ENCODE results near the gene CYSLTR2.

The CYSLTR2 gene

DNA sequence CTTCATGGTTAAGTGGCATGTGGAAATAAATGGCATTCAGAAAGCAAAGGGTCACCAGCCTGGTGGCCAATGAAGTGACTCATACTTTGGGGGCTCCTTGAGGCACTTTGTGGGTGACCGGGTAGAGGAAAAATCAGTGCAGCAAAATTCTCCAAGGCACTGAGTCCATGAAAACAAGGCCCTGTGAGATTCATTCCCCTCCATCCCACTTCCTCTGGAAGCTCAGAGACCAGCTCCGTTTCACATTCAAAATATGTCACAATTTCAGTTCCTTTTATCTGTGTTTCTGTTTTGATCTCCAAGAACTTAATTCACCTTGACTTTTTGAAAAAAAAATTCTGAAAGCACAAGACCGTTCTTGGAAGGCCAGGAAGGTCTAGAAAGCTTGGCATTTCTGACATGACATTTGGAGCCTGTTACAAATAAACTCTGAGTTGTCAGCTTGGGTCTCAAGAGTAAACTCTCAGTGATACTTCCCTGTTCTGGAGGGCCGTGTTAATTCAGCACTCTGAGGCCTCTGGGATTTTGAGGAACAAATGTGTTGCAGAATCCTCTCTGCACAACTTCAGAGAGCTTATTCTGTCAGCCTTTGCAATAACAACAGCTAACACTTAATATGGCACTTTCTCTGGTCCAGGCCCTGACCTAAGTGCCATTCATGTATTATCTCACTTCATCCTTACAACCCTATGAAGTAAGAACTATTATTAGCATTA lies 6.8 kb downstream of the CYSLTR2 start:
- Histone ChIP-seq H3K4ac (ENCODE audit: low read length) (no peak overlapping the region), H3K4me2 (ENCODE audit: insufficient read depth, low read length, poor library complexity, severe bottlenecking) (no peak overlapping the region), H2BK15ac (ENCODE audit: low read length) (no peak overlapping the region), H3K9ac (ENCODE audit: low read depth, low read length, poor library complexity) (no peak overlapping the region), H3K27ac (replicated peaks; ENCODE audit: low read length) (no peak overlapping the region), H3K18ac (ENCODE audit: low read length) (no peak overlapping the region), H4K8ac (ENCODE audit: low read depth, low read length) (no peak overlapping the region), H3K36me3 (replicated peaks in 1 of 2; ENCODE audit: control insufficient read depth in 2 of 2, insufficient read depth in 2 of 2, low read length in 2 of 2) (no peaks in the 10 kb centered on the region), H3K4me1 (ENCODE audit: control insufficient read depth in 2 of 2, insufficient read depth in 1 of 2, low read depth in 1 of 2, low read length in 2 of 2) (peaks cover 0 to 4% of the 10 kb centered on the region in 2 donors), H3K23ac (ENCODE audit: low read depth, low read length, poor library complexity) (no peak overlapping the region), H3K4me3 (ENCODE audit: low read length in 2 of 2) (no peak overlapping the region), H2AFZ (ENCODE audit: low read length) (no peak overlapping the region), H4K91ac (ENCODE audit: low read depth, low read length, poor library complexity) (no peak overlapping the region), H2BK120ac (ENCODE audit: low read depth, low read length) (no peak overlapping the region), H2AK5ac (ENCODE audit: low read depth, low read length) (no peak overlapping the region), H2BK12ac (ENCODE audit: low read length) (no peak overlapping the region), H3K9me3 (replicated peaks in 1 of 2; ENCODE audit: control insufficient read depth in 2 of 2, insufficient read depth in 1 of 2, low read depth in 1 of 2, low read length in 2 of 2) (no peaks in the 10 kb centered on the region), H3K79me1 (ENCODE audit: low read depth, low read length) (no peaks in the 10 kb centered on the region), H3K14ac (ENCODE audit: low read length) (no peak overlapping the region), H3K27me3 (ENCODE audit: control insufficient read depth in 3 of 3, insufficient read depth in 3 of 3, low read depth in 1 of 3, low read length in 3 of 3) (no peaks in the 10 kb centered on the region), H2BK5ac (ENCODE audit: low read length) (no peak overlapping the region)
- no CpG with 5 or more reads among the region's 4 CpGs for WGBS, 2 donors (ENCODE audit: extremely low coverage in 2 of 2, insufficient read length in 2 of 2, insufficient replicate concordance in 1 of 2)
- no peak for DNase-seq (ENCODE audit: low spot score)

DNA sequence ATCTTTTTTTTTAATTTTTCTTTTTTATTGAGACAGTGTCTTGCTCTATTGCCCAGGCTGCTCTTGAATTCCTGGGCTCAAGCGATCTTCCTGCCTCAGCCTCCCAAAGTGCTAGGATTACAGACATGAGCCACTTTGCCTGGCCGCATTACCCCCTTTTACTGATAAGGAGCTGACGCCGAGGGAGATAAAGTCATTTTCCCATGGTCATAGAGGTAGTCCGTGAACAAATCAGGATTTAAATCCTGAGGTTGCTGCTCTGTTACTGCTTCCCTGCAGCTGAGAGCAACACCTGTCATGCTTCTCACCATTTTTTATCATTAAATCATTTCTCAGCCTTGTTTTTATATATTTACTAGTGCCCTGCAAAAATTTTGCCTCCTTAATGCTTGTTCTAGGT lies 7.4 kb downstream of the CYSLTR2 start:
- H3K79me1 ChIP-seq (ENCODE audit: low read depth, low read length) = no peaks in the 10 kb centered on the region
- H2BK120ac ChIP-seq (ENCODE audit: low read depth, low read length) = no peak overlapping the region
- no peaks in the 10 kb centered on the region for H3K36me3 ChIP-seq (replicated peaks in 1 of 2; ENCODE audit: control insufficient read depth in 2 of 2, insufficient read depth in 2 of 2, low read length in 2 of 2)
- DNase-seq (ENCODE audit: low spot score) = no peak
- no peak overlapping the region for H2BK5ac ChIP-seq (ENCODE audit: low read length)
- no peaks in the 10 kb centered on the region for H3K27me3 ChIP-seq (ENCODE audit: control insufficient read depth in 3 of 3, insufficient read depth in 3 of 3, low read depth in 1 of 3, low read length in 3 of 3)
- no peak overlapping the region for H3K4me2 ChIP-seq (ENCODE audit: insufficient read depth, low read length, poor library complexity, severe bottlenecking)
- H3K9ac ChIP-seq (ENCODE audit: low read depth, low read length, poor library complexity) = no peak overlapping the region
- no peak overlapping the region for H3K18ac ChIP-seq (ENCODE audit: low read length)
- WGBS, 2 donors (ENCODE audit: extremely low coverage in 2 of 2, insufficient read length in 2 of 2, insufficient replicate concordance in 1 of 2) = no CpG with 5 or more reads among the region's 5 CpGs
- no peak overlapping the region for H2AK5ac ChIP-seq (ENCODE audit: low read depth, low read length)
- H2BK15ac ChIP-seq (ENCODE audit: low read length) = no peak overlapping the region
- H4K91ac ChIP-seq (ENCODE audit: low read depth, low read length, poor library complexity) = no peak overlapping the region
- H2BK12ac ChIP-seq (ENCODE audit: low read length) = no peak overlapping the region
- H3K27ac ChIP-seq (replicated peaks; ENCODE audit: low read length) = no peak overlapping the region
- peaks cover 0 to 4% of the 10 kb centered on the region in 2 donors for H3K4me1 ChIP-seq (ENCODE audit: control insufficient read depth in 2 of 2, insufficient read depth in 1 of 2, low read depth in 1 of 2, low read length in 2 of 2)
- H4K8ac ChIP-seq (ENCODE audit: low read depth, low read length) = no peak overlapping the region
- no peak overlapping the region for H3K4me3 ChIP-seq (ENCODE audit: low read length in 2 of 2)
- H2AFZ ChIP-seq (ENCODE audit: low read length) = no peak overlapping the region
- H3K14ac ChIP-seq (ENCODE audit: low read length) = no peak overlapping the region
- H3K4ac ChIP-seq (ENCODE audit: low read length) = no peak overlapping the region
- H3K23ac ChIP-seq (ENCODE audit: low read depth, low read length, poor library complexity) = no peak overlapping the region
- H3K9me3 ChIP-seq (replicated peaks in 1 of 2; ENCODE audit: control insufficient read depth in 2 of 2, insufficient read depth in 1 of 2, low read depth in 1 of 2, low read length in 2 of 2) = no peaks in the 10 kb centered on the region

DNA sequence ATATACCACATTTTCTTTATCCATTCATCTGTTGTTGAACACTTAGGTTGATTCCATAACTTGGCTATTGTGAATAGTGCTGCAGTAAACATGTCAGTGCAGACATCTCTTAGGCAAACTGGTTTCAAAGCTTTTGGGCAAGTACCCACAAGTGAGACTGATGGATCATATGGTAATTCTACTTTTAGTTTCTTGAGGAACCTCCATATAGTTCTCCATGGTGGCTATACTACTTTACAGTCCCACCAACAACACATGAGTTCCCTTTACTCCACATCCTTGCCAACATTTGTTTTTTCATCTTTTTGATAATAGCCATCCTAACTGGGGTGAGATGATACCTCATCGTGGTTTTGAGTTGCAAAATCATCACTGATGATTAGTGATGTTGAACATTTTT lies 8.5 kb downstream of the CYSLTR2 start:
- Histone ChIP-seq H3K79me1 (ENCODE audit: low read depth, low read length) (no peaks in the 10 kb centered on the region), H2BK15ac (ENCODE audit: low read length) (no peak overlapping the region), H4K91ac (ENCODE audit: low read depth, low read length, poor library complexity) (no peak overlapping the region), H2BK12ac (ENCODE audit: low read length) (no peak overlapping the region), H3K18ac (ENCODE audit: low read length) (no peak overlapping the region), H3K23ac (ENCODE audit: low read depth, low read length, poor library complexity) (no peak overlapping the region), H3K27me3 (ENCODE audit: control insufficient read depth in 3 of 3, insufficient read depth in 3 of 3, low read depth in 1 of 3, low read length in 3 of 3) (no peaks in the 10 kb centered on the region), H3K36me3 (replicated peaks in 1 of 2; ENCODE audit: control insufficient read depth in 2 of 2, insufficient read depth in 2 of 2, low read length in 2 of 2) (peaks cover 0 to 2% of the 10 kb centered on the region in 2 donors), H3K4me2 (ENCODE audit: insufficient read depth, low read length, poor library complexity, severe bottlenecking) (no peak overlapping the region), H2BK120ac (ENCODE audit: low read depth, low read length) (no peak overlapping the region), H3K4ac (ENCODE audit: low read length) (no peak overlapping the region), H3K4me3 (ENCODE audit: low read length in 2 of 2) (no peak overlapping the region), H3K27ac (replicated peaks; ENCODE audit: low read length) (no peak overlapping the region), H2AFZ (ENCODE audit: low read length) (no peak overlapping the region), H3K9ac (ENCODE audit: low read depth, low read length, poor library complexity) (no peak overlapping the region), H3K4me1 (ENCODE audit: control insufficient read depth in 2 of 2, insufficient read depth in 1 of 2, low read depth in 1 of 2, low read length in 2 of 2) (no peaks in the 10 kb centered on the region), H3K14ac (ENCODE audit: low read length) (no peak overlapping the region), H3K9me3 (replicated peaks in 1 of 2; ENCODE audit: control insufficient read depth in 2 of 2, insufficient read depth in 1 of 2, low read depth in 1 of 2, low read length in 2 of 2) (peaks cover 0 to 3% of the 10 kb centered on the region in 2 donors), H4K8ac (ENCODE audit: low read depth, low read length) (no peak overlapping the region), H2BK5ac (ENCODE audit: low read length) (no peak overlapping the region), H2AK5ac (ENCODE audit: low read depth, low read length) (no peak overlapping the region)
- no peak for DNase-seq (ENCODE audit: low spot score)
- no CpG with 5 or more reads among the region's 1 CpG for WGBS, 2 donors (ENCODE audit: extremely low coverage in 2 of 2, insufficient read length in 2 of 2, insufficient replicate concordance in 1 of 2)

DNA sequence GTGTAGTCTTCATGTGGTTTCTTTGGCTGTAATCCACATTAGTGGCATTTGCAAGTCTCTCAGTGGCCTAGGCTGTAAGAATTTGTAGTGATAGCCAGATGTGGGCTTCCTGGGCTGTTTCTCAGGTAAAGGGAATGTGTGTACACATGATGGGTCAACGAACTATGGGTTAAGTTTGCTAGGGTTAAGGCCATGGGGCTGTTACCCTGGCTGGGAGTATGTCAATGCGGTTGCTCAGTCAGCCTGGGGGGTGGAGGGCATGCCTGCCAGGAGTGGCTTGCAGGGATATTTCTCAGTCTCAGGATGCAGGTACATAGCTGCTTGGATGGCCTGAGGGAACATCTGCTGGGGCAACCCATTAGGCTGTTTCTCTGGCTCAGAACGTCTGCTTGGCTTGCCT lies 13.4 kb downstream of the CYSLTR2 start:
- H3K9me3 ChIP-seq (replicated peaks in 1 of 2; ENCODE audit: control insufficient read depth in 2 of 2, insufficient read depth in 1 of 2, low read depth in 1 of 2, low read length in 2 of 2) = peaks cover 0 to 5% of the 10 kb centered on the region in 2 donors
- H3K79me1 ChIP-seq (ENCODE audit: low read depth, low read length) = no peaks in the 10 kb centered on the region
- no peak overlapping the region for H4K91ac ChIP-seq (ENCODE audit: low read depth, low read length, poor library complexity)
- no peak overlapping the region for H4K8ac ChIP-seq (ENCODE audit: low read depth, low read length)
- H2BK15ac ChIP-seq (ENCODE audit: low read length) = no peak overlapping the region
- WGBS, 2 donors (ENCODE audit: extremely low coverage in 2 of 2, insufficient read length in 2 of 2, insufficient replicate concordance in 1 of 2) = no CpG with 5 or more reads among the region's 3 CpGs
- no peak overlapping the region for H3K4me2 ChIP-seq (ENCODE audit: insufficient read depth, low read length, poor library complexity, severe bottlenecking)
- no peak overlapping the region for H2BK5ac ChIP-seq (ENCODE audit: low read length)
- H2AFZ ChIP-seq (ENCODE audit: low read length) = no peak overlapping the region
- H3K27ac ChIP-seq (replicated peaks; ENCODE audit: low read length) = no peak overlapping the region
- peak overlapping the region; percentile 35 for H3K18ac ChIP-seq (ENCODE audit: low read length)
- no peak overlapping the region for H3K9ac ChIP-seq (ENCODE audit: low read depth, low read length, poor library complexity)
- H2BK120ac ChIP-seq (ENCODE audit: low read depth, low read length) = no peak overlapping the region
- no peak for DNase-seq (ENCODE audit: low spot score)
- no peaks in the 10 kb centered on the region for H3K4me1 ChIP-seq (ENCODE audit: control insufficient read depth in 2 of 2, insufficient read depth in 1 of 2, low read depth in 1 of 2, low read length in 2 of 2)
- H3K27me3 ChIP-seq (ENCODE audit: control insufficient read depth in 3 of 3, insufficient read depth in 3 of 3, low read depth in 1 of 3, low read length in 3 of 3) = no peaks in the 10 kb centered on the region
- H3K4ac ChIP-seq (ENCODE audit: low read length) = no peak overlapping the region
- H2AK5ac ChIP-seq (ENCODE audit: low read depth, low read length) = no peak overlapping the region
- H2BK12ac ChIP-seq (ENCODE audit: low read length) = no peak overlapping the region
- H3K36me3 ChIP-seq (replicated peaks in 1 of 2; ENCODE audit: control insufficient read depth in 2 of 2, insufficient read depth in 2 of 2, low read length in 2 of 2) = peaks cover 0 to 2% of the 10 kb centered on the region in 2 donors
- no peak overlapping the region for H3K23ac ChIP-seq (ENCODE audit: low read depth, low read length, poor library complexity)
- no peak overlapping the region for H3K14ac ChIP-seq (ENCODE audit: low read length)
- H3K4me3 ChIP-seq (ENCODE audit: low read length in 2 of 2) = peak overlapping the region in 1 of 2 donors; percentile 55
